ENCODE results near the gene FKBP14. TPM values are rescaled to one million over a fixed set of nuclear protein-coding genes. Genes with fewer than 3 reads are reported as not detected.

FKBP14 gene
- total and polyA plus RNA-seq, 8 donors: 26.7 to 38.9 (median 32.4) TPM

DNA sequence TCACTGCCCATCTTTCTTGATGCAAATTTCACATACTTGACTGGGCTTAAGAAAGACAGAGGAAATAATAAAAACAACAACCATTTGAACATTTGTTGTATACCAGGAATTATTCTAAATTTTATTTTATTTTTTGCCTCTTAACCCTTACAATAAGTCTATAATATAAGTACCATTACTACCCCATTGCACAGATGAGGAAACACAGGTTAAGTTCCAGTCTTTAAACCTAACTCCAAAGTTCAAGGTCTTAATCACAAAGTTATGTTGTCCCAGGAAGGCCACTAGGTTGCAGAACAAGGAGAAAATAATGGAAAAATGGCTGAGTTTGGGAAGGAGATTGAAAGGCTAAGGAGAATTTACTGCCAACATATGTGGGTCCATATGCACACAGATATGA, 3.5 kb downstream of the FKBP14 start:
- Histone ChIP-seq H3K27me3 (no peaks in the 10 kb centered on the region), H3K27ac (no peak overlapping the region), H3K36me3 (peaks cover 0 to 8% of the 10 kb centered on the region in 2 donors), H3K9me3 (no peaks in the 10 kb centered on the region), H3K4me1 (peaks cover 6 to 31% of the 10 kb centered on the region in 2 donors), H3K4me3 (no peak overlapping the region)
- ATAC-seq (no peak), DNase-seq (no peak)
- intact Hi-C loops (cut with DNase I): no loop called here
- TF ChIP-seq, protein P1, sequence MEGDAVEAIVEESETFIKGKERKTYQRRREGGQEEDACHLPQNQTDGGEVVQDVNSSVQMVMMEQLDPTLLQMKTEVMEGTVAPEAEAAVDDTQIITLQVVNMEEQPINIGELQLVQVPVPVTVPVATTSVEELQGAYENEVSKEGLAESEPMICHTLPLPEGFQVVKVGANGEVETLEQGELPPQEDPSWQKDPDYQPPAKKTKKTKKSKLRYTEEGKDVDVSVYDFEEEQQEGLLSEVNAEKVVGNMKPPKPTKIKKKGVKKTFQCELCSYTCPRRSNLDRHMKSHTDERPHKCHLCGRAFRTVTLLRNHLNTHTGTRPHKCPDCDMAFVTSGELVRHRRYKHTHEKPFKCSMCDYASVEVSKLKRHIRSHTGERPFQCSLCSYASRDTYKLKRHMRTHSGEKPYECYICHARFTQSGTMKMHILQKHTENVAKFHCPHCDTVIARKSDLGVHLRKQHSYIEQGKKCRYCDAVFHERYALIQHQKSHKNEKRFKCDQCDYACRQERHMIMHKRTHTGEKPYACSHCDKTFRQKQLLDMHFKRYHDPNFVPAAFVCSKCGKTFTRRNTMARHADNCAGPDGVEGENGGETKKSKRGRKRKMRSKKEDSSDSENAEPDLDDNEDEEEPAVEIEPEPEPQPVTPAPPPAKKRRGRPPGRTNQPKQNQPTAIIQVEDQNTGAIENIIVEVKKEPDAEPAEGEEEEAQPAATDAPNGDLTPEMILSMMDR (IDR thresholded peaks at IDR 0.05): no peak

DNA sequence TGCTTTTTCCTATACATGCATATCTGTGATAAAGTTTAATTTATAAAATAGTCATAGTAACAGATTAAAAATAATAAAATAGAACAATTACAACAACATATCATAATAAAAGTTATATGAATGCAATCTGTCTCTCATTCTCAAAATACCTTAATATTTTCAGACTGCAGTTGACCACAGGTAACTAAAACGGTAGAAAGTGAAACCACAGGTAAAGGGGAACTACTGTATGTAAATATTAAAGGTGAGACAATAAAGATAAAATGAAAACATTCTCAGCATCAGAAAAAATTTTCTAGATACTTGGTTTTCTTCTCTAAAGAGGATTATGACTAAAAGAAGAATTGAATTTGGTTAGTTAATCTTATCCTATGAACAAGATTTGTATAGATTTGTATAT, 6.0 kb downstream of the FKBP14 start:
- H3K4me1 ChIP-seq: peaks cover 6 to 18% of the 10 kb centered on the region in 2 donors
- H3K27ac ChIP-seq: no peak overlapping the region
- no peak for ATAC-seq
- no peak for DNase-seq
- TF ChIP-seq, protein P1 (IDR thresholded peaks at IDR 0.05): no peak
- H3K4me3 ChIP-seq: no peak overlapping the region
- H3K9me3 ChIP-seq: no peaks in the 10 kb centered on the region
- peaks cover 0 to 20% of the 10 kb centered on the region in 2 donors for H3K36me3 ChIP-seq
- no peaks in the 10 kb centered on the region for H3K27me3 ChIP-seq
- intact Hi-C loops (cut with DNase I): no loop called here

DNA sequence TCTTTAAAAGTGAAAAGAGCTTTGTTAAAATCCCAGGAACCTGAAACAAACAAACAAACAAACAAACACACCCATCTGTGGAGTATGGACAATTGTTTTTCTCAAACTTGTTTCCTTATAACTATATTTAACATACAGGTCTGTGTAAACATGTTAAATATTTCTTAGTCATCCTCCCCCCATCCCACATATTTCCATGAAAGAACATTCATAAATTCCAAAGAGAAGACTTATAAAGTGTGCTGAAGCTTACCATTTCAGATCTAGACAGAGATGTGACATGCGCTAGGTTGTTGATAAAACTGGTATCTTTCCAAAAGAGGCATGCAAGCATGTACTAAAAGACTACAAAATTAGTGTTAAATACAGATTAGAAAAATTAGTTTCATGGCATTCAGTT, 6.5 kb downstream of the FKBP14 start:
- H3K4me1 ChIP-seq: peaks cover 5 to 12% of the 10 kb centered on the region in 2 donors
- no peaks in the 10 kb centered on the region for H3K27me3 ChIP-seq
- H3K9me3 ChIP-seq: no peaks in the 10 kb centered on the region
- TF ChIP-seq, protein P1 (IDR thresholded peaks at IDR 0.05): no peak
- peaks cover 0 to 22% of the 10 kb centered on the region in 2 donors for H3K36me3 ChIP-seq
- intact Hi-C loops (cut with DNase I): no loop called here
- no peak for DNase-seq
- no peak overlapping the region for H3K27ac ChIP-seq
- ATAC-seq: no peak
- no peak overlapping the region for H3K4me3 ChIP-seq

DNA sequence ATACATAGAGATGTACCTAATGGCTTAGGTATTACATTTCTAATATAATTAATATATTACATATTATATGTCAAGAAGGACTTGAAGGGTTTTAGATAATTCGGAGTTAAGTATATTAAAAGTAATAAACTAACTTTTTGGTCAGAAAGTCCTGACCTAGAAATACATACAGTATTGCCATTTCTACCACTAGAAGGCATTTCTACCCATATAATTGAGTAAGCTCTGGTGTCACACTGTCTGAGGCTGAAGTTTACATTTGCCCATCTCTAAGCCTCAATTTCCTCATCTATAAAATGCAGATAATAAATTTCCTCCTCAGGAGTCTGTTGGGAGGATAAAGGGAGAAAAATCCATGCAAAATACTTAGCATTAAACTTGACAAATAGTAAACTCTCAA, 7.1 kb downstream of the FKBP14 start:
- intact Hi-C loops (cut with DNase I): no loop called here
- peaks cover 0 to 28% of the 10 kb centered on the region in 2 donors for H3K36me3 ChIP-seq
- DNase-seq (no peak), ATAC-seq (no peak)
- peaks cover 0 to 7% of the 10 kb centered on the region in 2 donors for H3K4me1 ChIP-seq
- H3K27me3 ChIP-seq: no peaks in the 10 kb centered on the region
- no peaks in the 10 kb centered on the region for H3K9me3 ChIP-seq
- H3K4me3 ChIP-seq: no peak overlapping the region
- TF ChIP-seq, protein P1 (IDR thresholded peaks at IDR 0.05): no peak
- H3K27ac ChIP-seq: no peak overlapping the region

DNA sequence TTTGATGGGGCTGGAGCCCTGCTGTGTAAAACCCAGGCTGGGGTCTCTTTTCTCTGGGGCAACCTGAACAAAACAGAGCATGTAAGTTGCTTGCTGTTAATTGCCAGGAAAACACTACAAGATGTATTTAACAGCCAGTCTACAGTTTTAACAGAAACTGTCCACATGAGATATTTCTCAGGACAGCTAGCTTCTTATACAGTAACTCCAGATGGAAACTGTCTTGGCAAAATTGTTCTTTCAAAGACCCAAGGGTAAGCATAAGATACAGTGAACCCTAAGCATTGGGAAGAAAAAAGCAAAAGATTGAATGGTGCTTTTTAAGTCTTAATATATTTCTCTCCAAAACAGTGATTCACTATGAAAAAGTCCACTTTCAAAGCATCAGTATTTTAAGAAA, 8.1 kb downstream of the FKBP14 start:
- no peak for ATAC-seq
- TF ChIP-seq, protein P1 (IDR thresholded peaks at IDR 0.05): no peak
- peak in 1 of 4 donors; percentile 54 for DNase-seq

More for the DNA sequence above, 8.1 kb downstream of the FKBP14 start:
- Histone ChIP-seq H3K9me3 (no peaks in the 10 kb centered on the region), H3K4me3 (no peak overlapping the region), H3K36me3 (peaks cover 0 to 37% of the 10 kb centered on the region in 2 donors), H3K27me3 (no peaks in the 10 kb centered on the region), H3K4me1 (no peaks in the 10 kb centered on the region), H3K27ac (no peak overlapping the region)
- intact Hi-C loops (cut with DNase I): no loop called here
